ENCODE results near the gene FLG. TPM values are rescaled to one million over a fixed set of nuclear protein-coding genes. Genes with fewer than 3 reads are reported as not detected.

Gene FLG
- total RNA-seq, 4 donors from 2014 or later = not detected

DNA sequence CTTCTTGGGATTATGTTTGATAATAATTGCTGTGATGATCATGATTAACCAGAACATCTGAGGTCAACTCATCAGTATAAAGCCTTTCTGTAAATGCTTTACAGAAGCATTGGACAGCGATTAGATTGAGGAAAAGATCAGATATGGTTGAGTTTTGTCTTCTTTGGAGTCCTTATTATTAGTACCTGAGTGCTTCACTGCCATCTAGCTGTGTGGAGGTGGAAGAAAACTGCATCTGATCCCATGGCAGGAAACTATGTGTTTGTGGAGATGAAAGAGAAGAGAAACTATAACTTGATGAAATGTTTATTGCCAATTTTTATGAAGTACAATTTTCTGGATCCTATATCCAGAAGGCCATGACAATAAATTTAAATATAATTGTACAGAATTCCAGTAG, 23.4 kb upstream of the FLG start:
- TF ChIP-seq, protein P1, sequence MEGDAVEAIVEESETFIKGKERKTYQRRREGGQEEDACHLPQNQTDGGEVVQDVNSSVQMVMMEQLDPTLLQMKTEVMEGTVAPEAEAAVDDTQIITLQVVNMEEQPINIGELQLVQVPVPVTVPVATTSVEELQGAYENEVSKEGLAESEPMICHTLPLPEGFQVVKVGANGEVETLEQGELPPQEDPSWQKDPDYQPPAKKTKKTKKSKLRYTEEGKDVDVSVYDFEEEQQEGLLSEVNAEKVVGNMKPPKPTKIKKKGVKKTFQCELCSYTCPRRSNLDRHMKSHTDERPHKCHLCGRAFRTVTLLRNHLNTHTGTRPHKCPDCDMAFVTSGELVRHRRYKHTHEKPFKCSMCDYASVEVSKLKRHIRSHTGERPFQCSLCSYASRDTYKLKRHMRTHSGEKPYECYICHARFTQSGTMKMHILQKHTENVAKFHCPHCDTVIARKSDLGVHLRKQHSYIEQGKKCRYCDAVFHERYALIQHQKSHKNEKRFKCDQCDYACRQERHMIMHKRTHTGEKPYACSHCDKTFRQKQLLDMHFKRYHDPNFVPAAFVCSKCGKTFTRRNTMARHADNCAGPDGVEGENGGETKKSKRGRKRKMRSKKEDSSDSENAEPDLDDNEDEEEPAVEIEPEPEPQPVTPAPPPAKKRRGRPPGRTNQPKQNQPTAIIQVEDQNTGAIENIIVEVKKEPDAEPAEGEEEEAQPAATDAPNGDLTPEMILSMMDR (IDR thresholded peaks at IDR 0.05; ENCODE audit: low read depth) = no peak

DNA sequence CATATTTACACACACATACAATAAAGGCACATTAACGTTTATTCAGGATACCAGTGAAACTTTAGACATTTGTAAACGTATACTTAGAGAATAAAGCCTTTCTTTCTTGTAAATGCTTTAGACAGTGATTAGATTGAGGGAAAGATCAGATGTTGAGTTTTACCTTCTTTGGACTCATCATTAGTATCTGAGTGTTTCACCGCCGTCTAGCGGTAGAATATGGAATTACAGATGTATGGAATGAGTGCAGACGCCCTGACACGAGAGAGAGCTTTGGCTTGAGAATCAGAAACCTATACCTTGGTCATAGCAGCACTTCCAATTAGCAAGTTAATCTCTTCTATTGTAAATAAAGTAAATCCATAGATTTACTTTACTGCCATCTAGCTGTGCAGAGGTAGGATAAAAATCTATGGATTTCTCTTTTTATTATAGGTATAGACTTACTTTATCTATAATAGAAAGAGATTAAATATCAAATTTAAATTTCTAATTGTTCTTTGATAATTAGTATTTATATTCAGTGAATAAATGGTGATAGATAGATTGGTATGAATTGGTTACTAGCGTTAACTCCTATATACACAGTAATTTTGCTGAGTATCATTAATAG, 22.2 kb upstream of the FLG start:
- TF ChIP-seq, protein P1 (IDR thresholded peaks at IDR 0.05; ENCODE audit: low read depth) = no peak

GRCh38 chr1:152344438-152344837, 19.4 kb upstream of the FLG start:
- TF ChIP-seq, protein P1 (IDR thresholded peaks at IDR 0.05; ENCODE audit: low read depth) = no peak

DNA sequence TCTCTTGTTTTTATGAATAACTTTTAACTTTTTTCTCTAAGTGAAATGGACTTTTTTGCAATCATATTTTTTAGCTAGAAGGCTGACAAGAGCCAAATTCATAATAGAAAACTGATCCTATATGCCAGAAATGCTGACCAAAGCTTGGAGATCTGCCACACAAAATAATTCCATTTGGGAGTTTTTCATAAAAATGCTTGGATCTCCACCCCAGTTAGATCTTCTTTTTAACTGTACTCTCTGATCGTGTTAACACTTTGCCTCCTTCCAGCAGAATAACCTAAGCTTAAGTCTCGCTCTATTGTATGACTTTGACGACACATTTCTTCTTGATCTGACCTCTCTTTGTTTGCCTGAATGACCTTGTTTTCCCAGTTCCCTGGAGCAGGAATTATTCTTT, 18.0 kb upstream of the FLG start:
- TF ChIP-seq, protein P1 (IDR thresholded peaks at IDR 0.05; ENCODE audit: low read depth) = no peak

DNA sequence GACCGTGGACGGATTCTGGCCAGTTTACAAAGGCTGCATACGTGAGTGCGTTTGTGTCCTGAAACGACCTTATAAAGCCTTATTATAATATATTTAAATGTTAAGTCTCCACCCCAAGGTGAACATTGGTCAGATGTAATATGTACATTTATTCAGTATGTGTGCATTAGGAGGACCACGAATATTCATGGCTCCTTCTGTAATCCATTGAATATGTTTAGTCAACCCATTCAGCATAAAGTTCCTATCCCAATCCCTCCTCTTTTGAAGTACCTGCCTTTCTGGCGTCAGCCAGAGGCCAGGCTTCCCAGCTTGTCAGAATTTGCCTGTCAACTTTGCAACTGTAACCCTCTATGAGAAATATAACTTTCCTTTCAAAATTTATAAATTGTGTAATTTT, 10.4 kb upstream of the FLG start:
- TF ChIP-seq, protein P1 (IDR thresholded peaks at IDR 0.05; ENCODE audit: low read depth) = no peak

DNA sequence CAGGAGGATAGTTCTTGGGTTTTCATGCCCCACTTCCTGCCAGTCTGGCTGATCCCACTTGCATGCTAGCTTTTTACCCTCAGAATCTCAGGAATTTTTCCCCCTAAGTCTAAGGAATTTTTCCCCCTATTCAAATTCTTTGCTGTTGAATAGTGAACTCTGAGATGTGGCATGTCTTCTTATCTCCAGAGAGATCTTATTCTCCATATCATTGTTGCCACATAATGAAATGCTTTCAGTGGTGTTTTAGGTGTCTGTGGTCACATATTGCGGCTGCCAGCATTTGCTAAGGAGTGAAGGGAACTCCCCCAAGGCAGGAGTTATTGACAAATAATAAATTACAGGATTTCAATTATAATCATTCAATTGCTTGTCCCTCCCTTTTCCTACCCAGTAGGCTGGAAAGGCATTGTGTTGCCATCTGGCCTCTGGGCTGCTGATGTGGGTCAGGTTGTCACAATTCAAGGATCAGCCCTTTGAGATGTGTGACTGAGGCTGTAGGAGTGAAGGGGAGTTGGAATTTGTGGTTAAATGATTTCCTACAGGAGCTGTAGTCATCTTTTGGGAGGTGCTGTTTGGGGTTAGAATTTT, 3.9 kb upstream of the FLG start:
- TF ChIP-seq, protein P1 (IDR thresholded peaks at IDR 0.05; ENCODE audit: low read depth) = no peak

- TF ChIP-seq, protein P1 (IDR thresholded peaks at IDR 0.05; ENCODE audit: low read depth) = no peak
Observed at GRCh38 chr1:152313970-152314369, 11.1 kb downstream of the FLG start.

All from subcutaneous adipose tissue (tissue), 4 donors.